PC-3 (cell line): ENCODE data around the gene SLC11A2. TPM values are rescaled to one million over a fixed set of nuclear protein-coding genes. Genes with fewer than 3 reads are reported as not detected.

Experiments
- ATAC-seq: fragments of 200-7000 bp; cut with Tn5 transposase; 2 replicates; pipeline ENCODE4 v1.9.1; 2020; ENCODE audit warnings: mild to moderate bottlenecking, moderate library complexity
- BruUV-seq: library from RNA; stranded (reverse); fragments of 400-500 nt; replicated peaks from 2 replicates; lab custom pipeline; 2021; lab: Mats Ljungman, UMichigan
- CTCF ChIA-PET: fragments of 300-600 bp; sonication (Branson Sonifier 250); formaldehyde crosslinking; loops from one replicate; lab custom pipeline; 2022; ENCODE audit warnings: antibody characterized with exemption; lab: Charles Lee
- POLR2A ChIA-PET: fragments of 300-600 bp; sonication (Branson Sonifier 250); formaldehyde crosslinking; loops from one replicate; lab custom pipeline; 2022; ENCODE audit warnings: antibody characterized with exemption; ENCODE audit not compliant: unreplicated experiment; lab: Charles Lee
- DNase-seq: peaks from one replicate; pipeline ENCODE4 v3.0.0-alpha.2; 2015
- H2AFZ ChIP-seq: fragments of 300-600 bp; sonication (generic); 2 replicates; pipeline ENCODE4 v1.6.0; 2016; ENCODE audit warnings: antibody characterized with exemption, low read length
- H3F3A ChIP-seq: fragments of 300-600 bp; sonication (generic); one replicate; pipeline ENCODE4 v1.6.0; 2017; ENCODE audit warnings: antibody characterized with exemption, low read length, control low read depth, mild to moderate bottlenecking; ENCODE audit not compliant: unreplicated experiment
- H3K27ac ChIP-seq: fragments of 300-600 bp; sonication (generic); 2 replicates; pipeline ENCODE4 v1.5.1; 2016; ENCODE audit warnings: mild to moderate bottlenecking, low read length
- H3K27me3 ChIP-seq: fragments of 300-600 bp; sonication (generic); 2 replicates; pipeline ENCODE4 v1.6.1; 2016; ENCODE audit warnings: low read length, mixed read lengths
- H3K36me3 ChIP-seq: fragments of 300-600 bp; sonication (generic); 2 replicates; pipeline ENCODE4 v1.6.1; 2016; ENCODE audit warnings: low read depth, mixed run types, low read length, mixed read lengths
- H3K4me1 ChIP-seq: fragments of 300-600 bp; sonication (generic); 2 replicates; pipeline ENCODE4 v1.5.1; 2016; ENCODE audit warnings: low read length; ENCODE audit not compliant: insufficient read depth
- H3K4me2 ChIP-seq: fragments of 300-600 bp; sonication (generic); 2 replicates; pipeline ENCODE4 v1.6.0; 2016; ENCODE audit warnings: low read length
- H3K4me3 ChIP-seq: fragments of 300-600 bp; sonication (generic); 2 replicates; pipeline ENCODE4 v1.5.1; 2016; ENCODE audit warnings: mild to moderate bottlenecking, low read length, mixed read lengths
- H3K79me2 ChIP-seq: fragments of 300-600 bp; sonication (generic); 2 replicates; pipeline ENCODE4 v1.6.1; 2017; ENCODE audit warnings: low read length, mixed read lengths
- H3K9ac ChIP-seq: fragments of 300-600 bp; sonication (generic); 2 replicates; pipeline ENCODE4 v1.6.0; 2016; ENCODE audit warnings: mild to moderate bottlenecking, low read length
- H3K9me2 ChIP-seq: fragments of 300-600 bp; sonication (generic); replicated peaks from 2 replicates; pipeline ENCODE4 v1.6.1; 2016; ENCODE audit warnings: mixed run types, low read length, mixed read lengths
- H3K9me3 ChIP-seq: fragments of 300-600 bp; sonication (generic); 2 replicates; pipeline ENCODE4 v1.6.1; 2016; ENCODE audit warnings: low read length, mixed read lengths
- H4K20me1 ChIP-seq: fragments of 300-600 bp; sonication (generic); 2 replicates; pipeline ENCODE4 v1.6.1; 2016; ENCODE audit warnings: low read length, mixed read lengths
- EZH2 ChIP-seq: fragments of 300-600 bp; sonication (generic); IDR thresholded peaks from one replicate; pipeline ENCODE4 v1.6.1; 2017; ENCODE audit warnings: antibody characterized with exemption, mild to moderate bottlenecking, low read length; ENCODE audit not compliant: unreplicated experiment
- EZH2phosphoT487 ChIP-seq: fragments of 300-600 bp; sonication (generic); IDR thresholded peaks from 2 replicates; pipeline ENCODE4 v1.6.1; 2018; ENCODE audit warnings: mild to moderate bottlenecking, antibody characterized with exemption, low read length, borderline replicate concordance
- intact Hi-C: fragments of 100-400 bp; cut with micrococcal nuclease; formaldehyde crosslinking; loops from 2 replicates; pipeline ENCODE4 v1.9.0; 2023
- total RNA-seq: library from RNA; depleted of rRNA; stranded (reverse); fragments of >200 nt; gene quantifications from 2 replicates; pipeline ENCODE4 v1.2.3, GENCODE V29; 2014
- TF ChIP-seq, protein P1 (sequence below): fragments of 300-600 bp; sonication (generic); conservative IDR thresholded peaks from 2 replicates; pipeline ENCODE4 v1.5.1; 2017; ENCODE audit warnings: antibody characterized with exemption, low read depth, mild to moderate bottlenecking, low read length

The SLC11A2 gene
- total RNA-seq, 1 experiment from 2014 or later: 38.8 TPM

DNA sequence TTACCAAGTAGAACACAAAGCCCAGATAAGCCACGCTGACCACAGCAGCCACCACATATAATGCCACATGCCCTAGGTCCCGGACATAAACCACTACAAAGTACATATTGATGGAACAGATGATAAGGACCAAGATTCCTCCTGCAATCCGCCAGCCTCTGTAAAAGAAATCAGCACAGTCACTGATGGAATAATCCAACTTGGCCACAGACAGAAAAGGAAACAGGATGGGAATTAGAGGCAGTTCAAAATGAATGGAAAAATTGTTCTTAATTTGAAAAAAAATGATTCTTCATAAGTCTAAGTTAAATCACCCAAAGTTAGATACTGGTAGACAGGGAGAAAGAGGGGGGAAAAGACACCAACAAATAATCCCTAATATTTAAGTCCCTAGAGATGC is 35.4 kb downstream of the SLC11A2 start:
- no peak overlapping the region for H3K9ac ChIP-seq
- no peaks in the 10 kb centered on the region for H3K4me1 ChIP-seq
- ChIA-PET POLR2A (no interaction called here), CTCF (no interaction called here)
- DNase-seq (no peak), ATAC-seq (no peak)
- no peaks in the 10 kb centered on the region for H3K9me2 ChIP-seq
- H3K27ac ChIP-seq: no peak overlapping the region
- no peak overlapping the region for H3K4me3 ChIP-seq
- H3F3A ChIP-seq: no peaks in the 10 kb centered on the region
- no peaks in the 10 kb centered on the region for H3K9me3 ChIP-seq
- H2AFZ ChIP-seq: no peak overlapping the region
- no peaks in the 10 kb centered on the region for H3K27me3 ChIP-seq
- BruUV-seq: no TSS peak
- H4K20me1 ChIP-seq: no peaks in the 10 kb centered on the region
- peaks cover 41% of the 10 kb centered on the region for H3K36me3 ChIP-seq
- H3K79me2 ChIP-seq: no peaks in the 10 kb centered on the region
- no peak for TF ChIP-seq EZH2
- H3K4me2 ChIP-seq: no peak overlapping the region
- intact Hi-C loops: no loop called here

DNA sequence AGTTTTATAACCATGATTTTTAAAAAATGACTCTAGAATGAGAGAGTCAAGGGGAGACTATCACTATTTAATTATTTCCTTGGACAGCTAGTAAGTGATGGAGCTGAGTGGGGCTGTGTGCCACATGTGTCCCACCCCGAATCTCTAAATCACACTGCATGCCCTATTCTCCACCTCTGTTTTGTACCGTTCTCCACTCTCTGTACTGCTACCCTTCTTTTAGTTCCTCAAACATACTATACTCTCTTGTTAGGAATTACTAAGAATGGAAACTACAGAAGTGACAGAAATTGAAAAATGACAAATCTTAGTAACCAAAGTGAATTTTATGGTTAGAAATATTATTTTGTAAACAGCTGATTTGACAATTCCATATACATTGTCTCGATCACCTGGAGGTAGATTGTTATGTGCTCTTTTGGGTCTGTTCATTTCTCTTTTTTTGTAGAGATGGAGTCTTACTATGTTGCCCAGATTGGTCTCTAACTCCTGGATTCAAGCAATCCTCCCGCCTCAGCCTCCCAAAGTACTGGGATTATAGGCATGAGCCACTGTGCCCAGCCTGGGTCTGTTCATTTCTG is 35.9 kb downstream of the SLC11A2 start:
- CTCF ChIA-PET: no interaction called here

GRCh38 chr12:50988871-50989270 is 37.3 kb downstream of the SLC11A2 start:
- H3K36me3 ChIP-seq: peaks cover 33% of the 10 kb centered on the region; the same call in 1 of the 2 replicates
- no TSS peak for BruUV-seq

More for the DNA sequence above, 35.9 kb downstream of the SLC11A2 start:
- Histone ChIP-seq H3K4me1 (peaks cover 3% of the 10 kb centered on the region; the same call in 1 of the 2 replicates), H4K20me1 (no peaks in the 10 kb centered on the region), H3K4me3 (no peak overlapping the region), H3K9ac (no peak overlapping the region), H3K36me3 (peaks cover 36% of the 10 kb centered on the region; the same call in 1 of the 2 replicates), H3K27ac (no peak overlapping the region), H3K9me3 (no peaks in the 10 kb centered on the region), H3K79me2 (no peaks in the 10 kb centered on the region), H3F3A (no peaks in the 10 kb centered on the region), H3K9me2 (no peaks in the 10 kb centered on the region), H3K27me3 (no peaks in the 10 kb centered on the region), H2AFZ (no peak overlapping the region), H3K4me2 (no peak overlapping the region)
- intact Hi-C loops: no loop called here
- DNase-seq (no peak), ATAC-seq (no peak)
- TF ChIP-seq EZH2phosphoT487 (no peak), EZH2 (no peak)
- TF ChIP-seq, protein P1, sequence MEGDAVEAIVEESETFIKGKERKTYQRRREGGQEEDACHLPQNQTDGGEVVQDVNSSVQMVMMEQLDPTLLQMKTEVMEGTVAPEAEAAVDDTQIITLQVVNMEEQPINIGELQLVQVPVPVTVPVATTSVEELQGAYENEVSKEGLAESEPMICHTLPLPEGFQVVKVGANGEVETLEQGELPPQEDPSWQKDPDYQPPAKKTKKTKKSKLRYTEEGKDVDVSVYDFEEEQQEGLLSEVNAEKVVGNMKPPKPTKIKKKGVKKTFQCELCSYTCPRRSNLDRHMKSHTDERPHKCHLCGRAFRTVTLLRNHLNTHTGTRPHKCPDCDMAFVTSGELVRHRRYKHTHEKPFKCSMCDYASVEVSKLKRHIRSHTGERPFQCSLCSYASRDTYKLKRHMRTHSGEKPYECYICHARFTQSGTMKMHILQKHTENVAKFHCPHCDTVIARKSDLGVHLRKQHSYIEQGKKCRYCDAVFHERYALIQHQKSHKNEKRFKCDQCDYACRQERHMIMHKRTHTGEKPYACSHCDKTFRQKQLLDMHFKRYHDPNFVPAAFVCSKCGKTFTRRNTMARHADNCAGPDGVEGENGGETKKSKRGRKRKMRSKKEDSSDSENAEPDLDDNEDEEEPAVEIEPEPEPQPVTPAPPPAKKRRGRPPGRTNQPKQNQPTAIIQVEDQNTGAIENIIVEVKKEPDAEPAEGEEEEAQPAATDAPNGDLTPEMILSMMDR: no peak
- no TSS peak for BruUV-seq
- POLR2A ChIA-PET: no interaction called here

More at GRCh38 chr12:50988871-50989270, 37.3 kb downstream of the SLC11A2 start:
- Histone ChIP-seq H3F3A (no peaks in the 10 kb centered on the region), H3K9me2 (no peaks in the 10 kb centered on the region), H4K20me1 (no peaks in the 10 kb centered on the region), H2AFZ (no peak overlapping the region), H3K27me3 (no peaks in the 10 kb centered on the region), H3K27ac (no peak overlapping the region), H3K9ac (no peak overlapping the region), H3K4me3 (no peak overlapping the region), H3K4me2 (no peak overlapping the region), H3K79me2 (no peaks in the 10 kb centered on the region), H3K4me1 (peaks cover 4% of the 10 kb centered on the region; the same call in 1 of the 2 replicates), H3K9me3 (no peaks in the 10 kb centered on the region)
- TF ChIP-seq EZH2phosphoT487 (no peak), EZH2 (no peak)
- TF ChIP-seq, protein P1: no peak
- DNase-seq (no peak), ATAC-seq (no peak)
- ChIA-PET POLR2A (no interaction called here), CTCF (interaction anchor here (0.7 to 1.5 kb wide), 2 partner anchors 224 to 227 kb away, joined by 3 to 4 read pairs; no protein-coding TSS in a partner anchor)
- intact Hi-C loops: no loop called here
